ENCODE measurements around the gene FMN1.

The FMN1 gene

GRCh38 chr15:33044598-33044997, 149.9 kb downstream of the FMN1 start:
- no peak for DNase-seq

GRCh38 chr15:33043636-33044035, 150.9 kb downstream of the FMN1 start:
- no peak for DNase-seq

GRCh38 chr15:33040496-33040895, 154.0 kb downstream of the FMN1 start:
- DNase-seq: no peak

- peak; percentile 72 for DNase-seq
Measured at GRCh38 chr15:33034588-33034987, 159.9 kb downstream of the FMN1 start.

- DNase-seq: no peak
Measured at GRCh38 chr15:33032053-33032452, 162.5 kb downstream of the FMN1 start.

- DNase-seq: peak; percentile 94
Measured at GRCh38 chr15:33031324-33031821, 163.1 kb downstream of the FMN1 start.

- no peak for DNase-seq
Measured at GRCh38 chr15:33030315-33030714, 164.2 kb downstream of the FMN1 start.

- no peak for DNase-seq
Measured at GRCh38 chr15:33029109-33029652, 165.3 kb downstream of the FMN1 start.

GRCh38 chr15:33028495-33028894, 166.0 kb downstream of the FMN1 start:
- DNase-seq: no peak

- DNase-seq: peak; percentile 66
Measured at GRCh38 chr15:33027306-33028035, 167.0 kb downstream of the FMN1 start.

GRCh38 chr15:33026614-33027013, 167.9 kb downstream of the FMN1 start:
- DNase-seq: peak; percentile 61

- DNase-seq: peak; percentile 83
Measured at GRCh38 chr15:33022629-33023028, 171.9 kb downstream of the FMN1 start.

GRCh38 chr15:33021806-33022389, 172.6 kb downstream of the FMN1 start:
- peak; percentile 84 for DNase-seq

- no peak for DNase-seq
Measured at GRCh38 chr15:33019354-33019981, 175.0 kb downstream of the FMN1 start.

- peak; percentile 32 for DNase-seq
Measured at GRCh38 chr15:33016405-33017024, 178.0 kb downstream of the FMN1 start.

GRCh38 chr15:33014586-33014985, 179.9 kb downstream of the FMN1 start:
- no peak for DNase-seq

- DNase-seq: no peak
Measured at GRCh38 chr15:33013827-33014445, 180.6 kb downstream of the FMN1 start.

- DNase-seq: no peak
Measured at GRCh38 chr15:33011976-33012375, 182.5 kb downstream of the FMN1 start.

- no peak for DNase-seq
Measured at GRCh38 chr15:33009603-33010002, 184.9 kb downstream of the FMN1 start.

- DNase-seq: no peak
Measured at GRCh38 chr15:33009026-33009425, 185.5 kb downstream of the FMN1 start.

GRCh38 chr15:33008284-33008995, 186.1 kb downstream of the FMN1 start:
- no peak for DNase-seq

GRCh38 chr15:33007303-33007855, 187.1 kb downstream of the FMN1 start:
- peak; percentile 35 for DNase-seq

Measured in NCI-H69 (cell line).